GM12865 (cell line): ENCODE measurements around the gene IGF2.
A peak's percentile ranks its signal among the peaks of the same experiment; 100 is the strongest.

ENCODE experiments used
- DNase-seq: peaks from one replicate; pipeline ENCODE4 v3.0.0; 2010; ENCODE audit warnings: low read depth
- H3K4me3 ChIP-seq: 2 replicates; pipeline ENCODE4 v1.5.1; 2011; ENCODE audit warnings: mild to moderate bottlenecking, low read depth, low read length, control low read depth
- TF ChIP-seq, protein P1 (sequence below): IDR thresholded peaks from 2 replicates; pipeline ENCODE4 v1.5.1; 2011; ENCODE audit warnings: low read length, control low read depth, low read depth, inconsistent platforms; ENCODE audit not compliant: insufficient read depth; ENCODE audit errors: missing control alignments

IGF2 gene

DNA sequence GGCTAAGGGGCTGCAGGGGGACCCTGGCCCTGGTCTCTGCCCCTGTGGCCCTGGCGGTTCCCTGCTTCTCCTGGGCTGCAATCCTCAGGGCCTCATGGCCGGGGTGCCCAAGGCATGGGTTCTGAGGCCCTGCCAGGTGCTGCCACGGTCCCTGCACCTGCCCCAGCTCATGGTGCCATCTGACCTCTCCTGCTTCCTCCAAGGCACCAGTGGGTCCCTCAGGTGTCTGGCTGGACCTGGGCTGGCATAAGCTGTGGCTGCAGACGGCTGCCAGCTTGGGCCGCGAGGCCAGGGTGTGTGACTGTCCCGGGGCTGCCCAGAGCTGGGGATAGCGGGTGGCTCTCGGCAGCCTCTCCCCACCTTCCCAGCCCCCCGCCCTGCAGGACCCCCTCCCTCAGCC is 19.8 kb upstream of the IGF2 start:
- H3K4me3 ChIP-seq: no peak overlapping the region
- TF ChIP-seq, protein P1, sequence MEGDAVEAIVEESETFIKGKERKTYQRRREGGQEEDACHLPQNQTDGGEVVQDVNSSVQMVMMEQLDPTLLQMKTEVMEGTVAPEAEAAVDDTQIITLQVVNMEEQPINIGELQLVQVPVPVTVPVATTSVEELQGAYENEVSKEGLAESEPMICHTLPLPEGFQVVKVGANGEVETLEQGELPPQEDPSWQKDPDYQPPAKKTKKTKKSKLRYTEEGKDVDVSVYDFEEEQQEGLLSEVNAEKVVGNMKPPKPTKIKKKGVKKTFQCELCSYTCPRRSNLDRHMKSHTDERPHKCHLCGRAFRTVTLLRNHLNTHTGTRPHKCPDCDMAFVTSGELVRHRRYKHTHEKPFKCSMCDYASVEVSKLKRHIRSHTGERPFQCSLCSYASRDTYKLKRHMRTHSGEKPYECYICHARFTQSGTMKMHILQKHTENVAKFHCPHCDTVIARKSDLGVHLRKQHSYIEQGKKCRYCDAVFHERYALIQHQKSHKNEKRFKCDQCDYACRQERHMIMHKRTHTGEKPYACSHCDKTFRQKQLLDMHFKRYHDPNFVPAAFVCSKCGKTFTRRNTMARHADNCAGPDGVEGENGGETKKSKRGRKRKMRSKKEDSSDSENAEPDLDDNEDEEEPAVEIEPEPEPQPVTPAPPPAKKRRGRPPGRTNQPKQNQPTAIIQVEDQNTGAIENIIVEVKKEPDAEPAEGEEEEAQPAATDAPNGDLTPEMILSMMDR: no peak
- DNase-seq: no peak

DNA sequence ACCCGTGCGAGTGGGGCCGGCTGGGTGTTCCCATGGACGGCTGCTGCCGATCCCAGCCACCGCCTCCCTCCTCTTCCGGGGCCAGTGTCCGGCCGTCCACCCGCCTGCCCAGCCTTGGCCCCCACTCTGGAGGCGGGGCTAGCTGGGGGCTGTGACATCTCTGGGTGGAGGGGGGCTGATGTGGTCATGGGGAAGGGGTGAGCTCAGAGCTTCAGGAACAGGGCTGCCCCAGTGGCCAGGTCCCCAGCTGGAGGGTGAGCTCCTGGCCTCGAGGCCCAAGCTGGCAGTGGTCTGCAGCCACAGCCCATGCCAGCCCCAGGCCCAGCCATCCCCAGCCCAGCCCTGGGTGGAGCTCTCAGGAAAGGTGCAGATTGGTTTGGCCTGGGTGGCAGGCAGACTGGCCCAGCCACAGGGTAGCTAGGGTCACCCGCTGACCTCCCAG is 19.1 kb upstream of the IGF2 start:
- TF ChIP-seq, protein P1: no peak
- no peak for DNase-seq

DNA sequence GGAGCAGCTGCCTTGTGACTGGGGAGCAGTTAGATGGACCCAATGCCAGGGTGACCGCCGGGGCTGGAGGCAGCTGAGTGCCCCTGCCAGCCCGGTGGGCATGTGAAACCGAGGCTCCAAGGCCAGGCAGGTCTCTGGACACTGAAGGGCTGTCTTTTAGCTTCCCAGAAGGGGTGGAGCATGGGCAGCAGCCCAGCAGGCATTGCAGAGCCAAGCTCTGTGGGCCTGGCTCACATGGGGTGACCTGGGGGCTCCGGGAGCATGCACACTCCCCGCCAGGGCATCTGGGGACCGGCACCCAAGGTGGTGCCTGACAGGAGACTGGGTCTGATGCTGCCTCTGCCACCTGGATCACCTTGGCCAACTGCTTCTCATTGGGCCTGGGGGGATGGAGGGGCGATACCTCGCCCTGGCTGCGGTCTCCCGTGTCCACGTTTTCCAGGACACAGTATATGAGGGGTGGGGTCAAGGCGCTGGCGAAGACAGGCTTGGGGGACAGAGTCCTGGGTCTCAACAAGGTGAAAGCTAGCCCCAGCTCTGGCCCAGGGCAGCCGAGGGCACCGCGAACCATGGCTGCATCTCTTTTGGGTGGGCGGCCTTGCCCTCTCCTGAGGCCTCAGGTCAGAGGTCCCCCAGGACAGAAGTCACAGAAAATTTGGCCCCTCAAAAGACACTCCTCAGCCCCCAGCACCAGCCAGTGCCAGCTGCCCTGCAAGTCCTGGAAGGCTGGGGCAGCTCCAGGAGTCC is 18.3 kb upstream of the IGF2 start:
- H3K4me3 ChIP-seq: no peak overlapping the region
- DNase-seq: no peak
- TF ChIP-seq, protein P1: no peak

More for the DNA sequence above, 19.1 kb upstream of the IGF2 start:
- no peak overlapping the region for H3K4me3 ChIP-seq

DNA sequence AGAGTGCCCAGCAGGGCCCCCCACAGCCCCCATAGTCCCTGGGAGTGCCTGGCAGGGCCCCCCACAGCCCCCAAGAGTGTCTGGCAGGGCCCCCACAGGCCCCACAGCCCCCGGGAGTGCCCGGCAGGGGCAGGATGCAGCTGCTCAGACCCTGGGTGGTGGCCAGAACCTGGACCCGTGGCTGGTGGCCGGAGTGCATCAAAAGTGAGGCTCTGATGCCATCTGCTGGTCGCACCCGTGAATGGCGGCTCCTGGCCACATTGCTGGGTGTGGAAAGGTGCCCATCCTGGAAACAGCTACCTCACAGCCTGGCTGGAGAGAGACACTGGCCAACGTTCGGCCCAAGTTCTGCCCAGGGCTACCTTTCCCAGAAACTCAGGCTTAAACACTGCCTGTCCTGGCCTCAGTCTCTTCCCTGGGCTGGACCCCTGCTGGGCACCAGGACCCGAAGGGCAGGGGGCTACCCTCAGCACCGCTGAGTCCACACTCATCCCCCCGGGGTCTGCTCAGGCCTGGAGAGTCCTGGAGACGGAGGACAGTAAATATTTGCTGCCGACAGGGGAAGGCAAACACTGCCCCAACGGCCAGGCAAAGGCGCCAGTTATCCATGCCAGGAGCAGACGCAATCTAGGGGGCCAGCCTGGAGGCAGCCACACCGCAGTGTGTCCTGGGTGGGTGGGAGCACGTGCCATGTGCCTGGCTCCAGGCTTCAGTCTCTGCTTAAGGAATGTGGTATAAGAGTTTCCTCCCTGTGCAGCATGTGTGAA is 17.4 kb upstream of the IGF2 start:
- no peak overlapping the region for H3K4me3 ChIP-seq
- TF ChIP-seq, protein P1: peak; percentile 74
- peak; percentile 31 for DNase-seq

DNA sequence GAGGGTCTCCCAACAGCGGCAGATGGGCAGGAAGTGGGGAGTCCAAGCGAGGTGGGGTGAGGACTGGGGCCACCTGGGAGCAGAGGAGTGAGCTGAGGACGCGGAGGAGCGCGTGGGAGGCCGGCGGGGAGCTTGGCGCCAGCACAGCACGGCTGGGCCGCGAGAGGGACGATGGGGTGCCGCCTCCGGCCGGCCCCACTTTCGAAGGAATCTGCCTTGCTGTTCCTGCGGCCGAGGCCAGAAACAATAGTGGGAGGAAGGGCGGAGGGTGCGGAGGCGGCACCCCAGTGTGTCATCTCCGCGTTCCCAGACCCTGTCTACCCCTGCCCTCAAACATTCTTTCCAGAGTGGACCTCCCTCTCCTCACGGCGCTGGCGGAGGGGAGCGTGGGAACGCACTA is 16.3 kb upstream of the IGF2 start:
- no peak for DNase-seq
- no peak overlapping the region for H3K4me3 ChIP-seq
- TF ChIP-seq, protein P1: no peak

DNA sequence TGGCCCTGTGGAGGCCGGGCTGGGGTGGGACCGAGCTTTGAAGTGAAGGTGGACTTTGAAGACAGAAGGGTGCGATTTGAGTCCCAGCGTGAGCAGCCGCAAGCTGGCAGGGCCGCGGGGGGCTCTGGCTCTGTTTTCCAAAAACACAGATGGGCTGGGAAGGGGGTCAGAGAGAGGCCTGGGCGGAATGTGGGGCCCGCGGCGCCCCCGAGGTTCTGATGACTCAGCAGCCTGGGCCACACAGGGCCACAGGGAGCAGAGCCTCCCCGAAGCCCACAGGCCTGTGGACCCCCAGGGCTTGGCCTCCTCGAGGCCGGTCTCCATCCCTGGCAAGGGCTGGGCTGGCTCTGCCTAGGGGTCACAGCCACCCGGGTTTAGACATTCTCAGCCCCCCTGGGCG is 15.7 kb upstream of the IGF2 start:
- DNase-seq: no peak
- TF ChIP-seq, protein P1: no peak
- no peak overlapping the region for H3K4me3 ChIP-seq
